Fibroblast of mammary gland (primary cell): ENCODE results near the gene RUSC1.

Experiments used
- DNase-seq: peaks from one replicate; pipeline ENCODE4 v3.0.0-alpha.2; 2010; ENCODE audit warnings: low read depth
- H3K4me3 ChIP-seq: 2 replicates; pipeline ENCODE4 v1.5.1; 2011; ENCODE audit warnings: low read depth, mild to moderate bottlenecking, low read length, moderate library complexity; ENCODE audit not compliant: control insufficient read depth
- CTCF ChIP-seq: conservative IDR thresholded peaks from 2 replicates; pipeline ENCODE4 v1.5.1; 2011; ENCODE audit warnings: low read depth, low read length, inconsistent platforms; ENCODE audit not compliant: control insufficient read depth, insufficient read depth

RUSC1 gene

GRCh38 chr1:155318082-155318481, 2.6 kb upstream of the RUSC1 start:
- TF ChIP-seq CTCF, result no peak
- DNase-seq, result no peak
- H3K4me3 ChIP-seq, result no peak overlapping the region

- DNase-seq, result no peak
- no peak overlapping the region for H3K4me3 ChIP-seq
- TF ChIP-seq CTCF, result no peak
Measured at GRCh38 chr1:155319536-155319935, 1.2 kb upstream of the RUSC1 start.

- TF ChIP-seq CTCF, result no peak
- no peak for DNase-seq
- peak overlapping the region; percentile 46 for H3K4me3 ChIP-seq
Measured at GRCh38 chr1:155320252-155320651, 442 bp upstream of the RUSC1 start.

- peak overlapping the region; percentile 86 for H3K4me3 ChIP-seq
- DNase-seq, result no peak
- no peak for TF ChIP-seq CTCF
Measured at GRCh38 chr1:155321639-155322503, 1.2 kb downstream of the RUSC1 start.

GRCh38 chr1:155322571-155322952, 1.9 kb downstream of the RUSC1 start:
- peak overlapping the region; percentile 86 for H3K4me3 ChIP-seq
- peak; percentile 56 for DNase-seq
- no peak for TF ChIP-seq CTCF

- peak; percentile 58 for TF ChIP-seq CTCF
- peak; percentile 97 for DNase-seq
- peak overlapping the region; percentile 86 for H3K4me3 ChIP-seq
Measured at GRCh38 chr1:155322953-155323728, 2.4 kb downstream of the RUSC1 start.

GRCh38 chr1:155323729-155324036, 3.0 kb downstream of the RUSC1 start:
- H3K4me3 ChIP-seq, result peak overlapping the region; percentile 86
- DNase-seq, result peak; percentile 91
- TF ChIP-seq CTCF, result no peak
